ENCODE data around the gene BCL6.

The BCL6 gene

DNA sequence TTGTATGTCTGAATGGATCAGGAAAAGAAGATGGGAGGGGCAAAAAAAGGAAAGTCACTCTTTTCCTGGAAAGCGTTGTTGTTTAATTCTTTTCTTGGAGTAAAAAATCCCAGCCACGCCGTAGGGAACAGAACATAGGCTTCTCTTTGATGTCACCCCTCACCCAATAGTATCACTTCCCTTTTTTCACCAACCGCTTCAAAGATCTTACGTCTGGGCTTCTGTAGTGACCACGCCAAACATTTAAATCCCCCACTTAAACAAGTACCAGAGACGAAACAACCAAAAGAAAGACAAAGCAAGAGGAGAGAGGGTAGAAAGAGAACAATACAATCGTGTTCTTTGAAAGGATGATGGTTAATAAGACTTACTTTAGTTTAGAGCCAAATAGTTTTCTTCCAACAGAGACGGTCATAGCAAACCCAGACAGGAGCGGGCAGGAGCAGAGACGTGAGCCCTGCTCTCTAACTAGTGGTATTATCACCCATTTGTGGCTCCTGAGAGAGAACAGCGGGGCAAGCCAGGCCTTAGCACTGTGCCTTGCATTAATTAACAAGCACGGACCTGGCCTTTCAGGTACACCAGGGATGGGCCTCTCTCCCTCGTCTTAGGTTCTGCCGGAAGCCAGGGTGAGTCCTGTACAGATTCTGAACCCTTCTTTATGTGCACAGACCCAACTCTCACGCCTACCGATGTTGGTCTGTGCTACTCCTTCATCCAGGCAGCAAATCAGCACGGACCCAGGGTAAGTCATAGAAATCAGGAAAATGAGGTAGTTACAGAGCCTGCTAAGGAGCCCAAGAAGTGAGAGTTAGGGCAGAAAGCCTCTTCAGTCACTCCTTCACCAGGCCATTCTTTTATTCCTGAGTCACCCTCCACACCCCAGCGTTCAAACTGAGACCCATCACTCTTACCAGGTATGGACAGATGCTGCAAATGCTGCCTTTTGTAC lies 28.2 kb upstream of the BCL6 start:
- no peak for TF ChIP-seq CTCF (IDR thresholded peaks at IDR 0.05; ENCODE audit: insufficient read depth, low read depth, low read length, missing control alignments)
- peak; percentile 77 for DNase-seq (ENCODE audit: low read depth)
- no peak overlapping the region for H3K4me3 ChIP-seq (ENCODE audit: low read depth, low read length)

DNA sequence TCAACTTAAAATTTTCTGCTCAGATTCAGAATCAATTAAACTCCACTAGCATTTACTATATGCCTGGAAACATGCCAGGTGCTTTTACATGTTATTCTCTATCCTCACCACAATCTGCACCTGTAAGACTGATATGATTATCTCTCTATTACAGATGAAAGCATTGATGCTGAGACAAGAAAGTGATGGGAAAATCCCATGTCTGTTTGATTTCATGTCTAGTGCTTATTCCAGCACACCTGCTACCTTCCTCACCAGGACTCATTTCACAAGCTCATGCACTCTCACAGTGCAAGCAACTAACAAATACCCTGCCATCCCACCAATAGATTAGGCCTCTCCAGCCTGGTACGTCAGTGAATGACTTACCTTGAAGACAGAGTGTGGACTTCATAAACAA lies 25.0 kb upstream of the BCL6 start:
- DNase-seq (ENCODE audit: low read depth) = peak; percentile 86
- H3K4me3 ChIP-seq (ENCODE audit: low read depth, low read length) = no peak overlapping the region
- TF ChIP-seq CTCF (IDR thresholded peaks at IDR 0.05; ENCODE audit: insufficient read depth, low read depth, low read length, missing control alignments) = no peak

- H3K4me3 ChIP-seq (ENCODE audit: low read depth, low read length) = no peak overlapping the region
- TF ChIP-seq CTCF (IDR thresholded peaks at IDR 0.05; ENCODE audit: insufficient read depth, low read depth, low read length, missing control alignments) = no peak
- peak; percentile 7 for DNase-seq (ENCODE audit: low read depth)
Measured at GRCh38 chr3:187769771-187770170, 24.5 kb upstream of the BCL6 start.

DNA sequence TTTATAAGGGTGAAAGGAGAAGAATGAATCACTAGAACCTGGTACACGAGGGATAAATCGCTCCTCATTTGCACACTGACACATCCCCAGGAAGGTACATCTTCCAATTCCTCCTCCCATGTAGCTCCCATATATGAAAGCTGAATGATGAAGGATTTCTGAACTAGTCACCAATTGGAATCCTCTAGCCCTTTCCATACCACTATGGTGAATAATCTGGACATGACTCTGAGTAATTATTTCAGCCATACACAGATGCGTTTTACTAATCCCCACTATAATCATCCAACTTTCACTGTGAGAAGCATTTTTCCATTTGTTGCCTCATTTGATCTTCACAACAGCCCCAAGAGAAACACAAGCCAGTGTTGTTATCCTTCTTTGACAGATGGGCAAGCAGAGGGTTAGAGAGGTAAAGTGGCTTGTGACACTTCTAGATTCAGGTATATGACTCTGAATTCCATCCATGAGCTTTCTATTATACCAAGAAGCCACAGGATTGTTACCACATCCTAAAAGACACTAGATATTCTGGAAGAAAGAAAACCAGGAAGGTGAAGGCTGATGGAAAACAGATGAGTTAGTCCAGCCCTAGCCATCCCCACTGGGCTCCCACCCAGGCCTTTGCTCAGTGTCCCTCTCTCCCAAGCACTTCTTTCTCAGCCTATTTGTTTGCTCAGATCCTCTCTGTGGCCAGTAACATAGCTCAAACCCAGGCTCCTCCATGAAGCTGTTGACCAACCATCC lies 22.2 kb upstream of the BCL6 start:
- DNase-seq (ENCODE audit: low read depth) = no peak
- no peak for TF ChIP-seq CTCF (IDR thresholded peaks at IDR 0.05; ENCODE audit: insufficient read depth, low read depth, low read length, missing control alignments)
- no peak overlapping the region for H3K4me3 ChIP-seq (ENCODE audit: low read depth, low read length)

DNA sequence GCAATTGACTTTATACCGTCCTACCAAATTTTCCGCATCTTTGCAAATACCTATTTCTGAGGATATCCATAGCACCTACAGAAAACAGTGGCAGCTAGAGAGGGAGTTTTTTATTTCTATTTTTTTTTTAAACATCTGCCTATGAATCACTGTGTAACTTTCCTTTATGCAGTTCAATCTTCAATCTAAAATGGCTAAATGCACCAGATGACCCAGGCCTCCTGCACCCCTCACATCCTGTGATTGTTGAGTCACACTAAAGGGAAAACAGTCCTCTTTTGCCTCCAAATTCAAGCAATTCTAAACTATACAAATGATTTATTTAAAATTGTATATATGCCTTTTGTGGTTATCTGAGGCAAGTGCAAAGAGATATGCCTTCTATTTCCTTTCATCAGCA lies 20.1 kb upstream of the BCL6 start:
- no peak for DNase-seq (ENCODE audit: low read depth)
- TF ChIP-seq CTCF (IDR thresholded peaks at IDR 0.05; ENCODE audit: insufficient read depth, low read depth, low read length, missing control alignments) = no peak
- H3K4me3 ChIP-seq (ENCODE audit: low read depth, low read length) = no peak overlapping the region

DNA sequence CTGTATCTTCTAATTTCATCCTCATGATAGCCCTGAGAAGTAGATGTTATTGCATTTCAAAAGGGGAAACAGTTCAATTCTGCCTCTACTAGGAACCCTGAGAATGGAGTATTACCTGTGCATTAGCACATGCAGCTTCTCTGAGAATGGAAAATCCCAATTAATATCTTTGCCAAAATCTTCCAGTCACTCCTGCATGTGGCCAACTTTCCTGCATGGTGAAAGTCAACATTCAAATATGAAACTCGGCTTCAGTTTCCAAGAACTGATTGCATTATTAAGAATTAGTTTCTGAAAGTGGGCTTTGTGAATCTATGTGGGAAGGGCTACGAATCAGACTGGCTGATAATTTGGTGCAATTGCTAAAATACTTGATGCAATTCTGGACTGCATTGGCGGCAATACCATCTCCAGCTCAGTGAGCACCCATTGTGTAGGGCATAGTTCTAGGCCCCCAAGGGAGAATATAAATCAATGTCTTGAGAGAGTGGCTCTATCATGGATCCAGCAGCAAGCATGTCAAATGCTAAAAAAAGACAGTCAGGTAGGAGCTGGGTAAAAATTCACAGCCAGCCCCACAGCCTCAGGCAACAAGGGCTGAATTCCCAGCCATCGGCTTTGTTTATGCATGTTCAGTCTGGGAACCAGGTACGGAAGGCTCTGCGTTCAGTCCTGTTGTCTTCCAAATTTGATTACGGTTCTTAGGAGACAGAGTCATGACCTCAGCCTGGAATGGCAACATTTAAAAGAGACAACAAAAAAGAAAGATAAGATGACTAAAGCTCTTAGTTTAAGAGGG lies 18.8 kb upstream of the BCL6 start:
- TF ChIP-seq CTCF (IDR thresholded peaks at IDR 0.05; ENCODE audit: insufficient read depth, low read depth, low read length, missing control alignments) = no peak
- no peak overlapping the region for H3K4me3 ChIP-seq (ENCODE audit: low read depth, low read length)
- DNase-seq (ENCODE audit: low read depth) = no peak
